ENCODE data around the gene TMEM41A.

- TF ChIP-seq CTCF (IDR thresholded peaks at IDR 0.05; ENCODE audit: borderline replicate concordance, extremely low read depth, low read length, poor library complexity, severe bottlenecking) (no peak), EZH2 (IDR thresholded peaks at IDR 0.05; ENCODE audit: borderline replicate concordance, low read depth, low read length, severe bottlenecking) (no peak)
These were observed 9.0 kb upstream of the TMEM41A start for GRCh38 chr3:185507883-185508282.
